Measurements from ENCODE around the gene SCN9A. TPM values are rescaled to one million over a fixed set of nuclear protein-coding genes. Genes with fewer than 3 reads are reported as not detected.

The SCN9A gene
- total RNA-seq, 1 donor from 2014 or later = 47.3 TPM

GRCh38 chr2:166376488-166376828 is 714 bp upstream of the SCN9A start:
- Mint-ChIP-seq H3K27me3 (ENCODE audit: unreplicated experiment) (peaks cover 2% of the 10 kb centered on the region), H3K4me1 (ENCODE audit: unreplicated experiment) (peaks cover 29% of the 10 kb centered on the region), H3K27ac (ENCODE audit: unreplicated experiment) (peak overlapping the region; percentile 85), H3K9me3 (ENCODE audit: unreplicated experiment) (no peaks in the 10 kb centered on the region), H3K36me3 (ENCODE audit: low read depth, unreplicated experiment) (no peaks in the 10 kb centered on the region), H3K4me3 (ENCODE audit: unreplicated experiment) (peak overlapping the region; percentile 94)
- DNase-seq (ENCODE audit: low spot score) = no peak
- no peak for TF ChIP-seq CTCF (IDR thresholded peaks at IDR 0.05; ENCODE audit: unreplicated experiment)

- no peak overlapping the region for H3K27ac Mint-ChIP-seq (ENCODE audit: unreplicated experiment)
These were observed 479 bp downstream of the SCN9A start for GRCh38 chr2:166375195-166375735.

GRCh38 chr2:166373951-166374350 is 1.8 kb downstream of the SCN9A start:
- Mint-ChIP-seq H3K27ac (ENCODE audit: unreplicated experiment) (no peak overlapping the region), H3K36me3 (ENCODE audit: low read depth, unreplicated experiment) (no peaks in the 10 kb centered on the region), H3K9me3 (ENCODE audit: unreplicated experiment) (no peaks in the 10 kb centered on the region), H3K4me1 (ENCODE audit: unreplicated experiment) (peaks cover 32% of the 10 kb centered on the region), H3K4me3 (ENCODE audit: unreplicated experiment) (peak overlapping the region; percentile 17), H3K27me3 (ENCODE audit: unreplicated experiment) (peaks cover 2% of the 10 kb centered on the region)
- TF ChIP-seq CTCF (IDR thresholded peaks at IDR 0.05; ENCODE audit: unreplicated experiment) = no peak
- no peak for DNase-seq (ENCODE audit: low spot score)

More at GRCh38 chr2:166375195-166375735, 479 bp downstream of the SCN9A start:
- H3K4me1 Mint-ChIP-seq (ENCODE audit: unreplicated experiment) = peaks cover 32% of the 10 kb centered on the region
- TF ChIP-seq CTCF (IDR thresholded peaks at IDR 0.05; ENCODE audit: unreplicated experiment) = no peak
- H3K27me3 Mint-ChIP-seq (ENCODE audit: unreplicated experiment) = peaks cover 2% of the 10 kb centered on the region
- no peaks in the 10 kb centered on the region for H3K36me3 Mint-ChIP-seq (ENCODE audit: low read depth, unreplicated experiment)
- no peak for DNase-seq (ENCODE audit: low spot score)
- H3K4me3 Mint-ChIP-seq (ENCODE audit: unreplicated experiment) = peak overlapping the region; percentile 94
- H3K9me3 Mint-ChIP-seq (ENCODE audit: unreplicated experiment) = no peaks in the 10 kb centered on the region

- H3K9me3 Mint-ChIP-seq (ENCODE audit: unreplicated experiment) = no peaks in the 10 kb centered on the region
- peak overlapping the region; percentile 0 for H3K4me3 Mint-ChIP-seq (ENCODE audit: unreplicated experiment)
- no peak for TF ChIP-seq CTCF (IDR thresholded peaks at IDR 0.05; ENCODE audit: unreplicated experiment)
- DNase-seq (ENCODE audit: low spot score) = no peak
- peaks cover 32% of the 10 kb centered on the region for H3K4me1 Mint-ChIP-seq (ENCODE audit: unreplicated experiment)
- peaks cover 2% of the 10 kb centered on the region for H3K27me3 Mint-ChIP-seq (ENCODE audit: unreplicated experiment)
- H3K27ac Mint-ChIP-seq (ENCODE audit: unreplicated experiment) = no peak overlapping the region
- H3K36me3 Mint-ChIP-seq (ENCODE audit: low read depth, unreplicated experiment) = no peaks in the 10 kb centered on the region
These were observed 2.2 kb downstream of the SCN9A start for GRCh38 chr2:166373539-166373938.

GRCh38 chr2:166373105-166373504 is 2.6 kb downstream of the SCN9A start:
- no peak for DNase-seq (ENCODE audit: low spot score)
- no peaks in the 10 kb centered on the region for H3K36me3 Mint-ChIP-seq (ENCODE audit: low read depth, unreplicated experiment)
- peak overlapping the region; percentile 24 for H3K4me3 Mint-ChIP-seq (ENCODE audit: unreplicated experiment)
- H3K4me1 Mint-ChIP-seq (ENCODE audit: unreplicated experiment) = peaks cover 32% of the 10 kb centered on the region
- H3K27me3 Mint-ChIP-seq (ENCODE audit: unreplicated experiment) = peaks cover 2% of the 10 kb centered on the region
- H3K9me3 Mint-ChIP-seq (ENCODE audit: unreplicated experiment) = no peaks in the 10 kb centered on the region
- no peak overlapping the region for H3K27ac Mint-ChIP-seq (ENCODE audit: unreplicated experiment)
- no peak for TF ChIP-seq CTCF (IDR thresholded peaks at IDR 0.05; ENCODE audit: unreplicated experiment)
